Activated CD8-positive, alpha-beta memory T cell treated with anti-CD3 and anti-CD28 coated beads, Interleukin-2, amount 10 ng/mL, durations not matched to agents 7 days and 5 days (primary cell): ENCODE data around the gene KRTAP10-7. TPM values are rescaled to one million over a fixed set of nuclear protein-coding genes. Genes with fewer than 3 reads are reported as not detected.
"Not testable (repeated sequence)": the region's sequence is repeated elsewhere in the genome, so short reads cannot be mapped to it uniquely, and the experiment has no call there.

Experiments
- ATAC-seq: fragments of 150-1000 bp; cut with Tn5 transposase; one replicate; pipeline ENCODE4 v1.10.0; 2021; ENCODE audit warnings: moderate library complexity
- CTCF ChIA-PET: fragments of 350-600 bp; sonication (Branson Sonifier 250); formaldehyde crosslinking; loops from one replicate; lab custom pipeline; 2021; ENCODE audit warnings: antibody characterized with exemption; lab: Charles Lee
- DNase-seq: peaks from one replicate; pipeline ENCODE4 v3.0.0-alpha.2; 2020
- H3K27ac Mint-ChIP-seq: one replicate; pipeline ENCODE4 v1.8.0; 2021; ENCODE audit warnings: mild to moderate bottlenecking, mixed read lengths
- H3K27me3 Mint-ChIP-seq: one replicate; pipeline ENCODE4 v1.8.0; 2021; ENCODE audit warnings: mixed read lengths
- H3K36me3 Mint-ChIP-seq: one replicate; pipeline ENCODE4 v1.8.0; 2021; ENCODE audit warnings: mild to moderate bottlenecking, mixed read lengths
- H3K4me1 Mint-ChIP-seq: one replicate; pipeline ENCODE4 v1.8.0; 2021; ENCODE audit warnings: mixed read lengths
- H3K4me3 Mint-ChIP-seq: one replicate; pipeline ENCODE4 v1.8.0; 2021; ENCODE audit warnings: mild to moderate bottlenecking, moderate library complexity, mixed read lengths
- H3K9me3 Mint-ChIP-seq: one replicate; pipeline ENCODE4 v1.8.0; 2022; ENCODE audit warnings: low read depth, mixed read lengths
- total RNA-seq, 2 experiments: library from RNA; stranded (reverse); gene quantifications; one replicate each; pipeline ENCODE4 v1.2.3, GENCODE V29; 2021

KRTAP10-7 gene
- total RNA-seq, 2 experiments from 2014 or later = not detected

DNA sequence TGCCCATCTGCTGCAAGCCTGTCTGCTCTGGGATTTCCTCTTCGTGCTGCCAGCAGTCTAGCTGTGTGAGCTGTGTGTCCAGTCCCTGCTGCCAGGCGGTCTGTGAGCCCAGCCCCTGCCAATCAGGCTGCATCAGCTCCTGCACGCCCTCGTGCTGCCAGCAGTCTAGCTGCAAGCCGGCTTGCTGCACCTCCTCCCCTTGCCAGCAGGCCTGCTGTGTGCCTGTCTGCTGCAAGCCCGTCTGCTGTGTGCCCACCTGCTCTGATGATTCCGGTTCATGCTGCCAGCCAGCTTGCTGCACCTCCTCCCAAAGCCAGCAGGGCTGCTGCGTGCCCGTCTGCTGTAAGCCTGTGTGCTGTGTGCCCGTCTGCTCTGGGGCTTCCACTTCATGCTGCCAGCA lies 694 bp downstream of the KRTAP10-7 start:
- DNase-seq, H3K9me3 Mint-ChIP-seq, H3K27ac Mint-ChIP-seq, H3K4me1 Mint-ChIP-seq, ATAC-seq, H3K4me3 Mint-ChIP-seq, H3K36me3 Mint-ChIP-seq, CTCF ChIA-PET: not testable (repeated sequence)
- H3K27me3 Mint-ChIP-seq = peaks cover 24% of the 10 kb centered on the region

DNA sequence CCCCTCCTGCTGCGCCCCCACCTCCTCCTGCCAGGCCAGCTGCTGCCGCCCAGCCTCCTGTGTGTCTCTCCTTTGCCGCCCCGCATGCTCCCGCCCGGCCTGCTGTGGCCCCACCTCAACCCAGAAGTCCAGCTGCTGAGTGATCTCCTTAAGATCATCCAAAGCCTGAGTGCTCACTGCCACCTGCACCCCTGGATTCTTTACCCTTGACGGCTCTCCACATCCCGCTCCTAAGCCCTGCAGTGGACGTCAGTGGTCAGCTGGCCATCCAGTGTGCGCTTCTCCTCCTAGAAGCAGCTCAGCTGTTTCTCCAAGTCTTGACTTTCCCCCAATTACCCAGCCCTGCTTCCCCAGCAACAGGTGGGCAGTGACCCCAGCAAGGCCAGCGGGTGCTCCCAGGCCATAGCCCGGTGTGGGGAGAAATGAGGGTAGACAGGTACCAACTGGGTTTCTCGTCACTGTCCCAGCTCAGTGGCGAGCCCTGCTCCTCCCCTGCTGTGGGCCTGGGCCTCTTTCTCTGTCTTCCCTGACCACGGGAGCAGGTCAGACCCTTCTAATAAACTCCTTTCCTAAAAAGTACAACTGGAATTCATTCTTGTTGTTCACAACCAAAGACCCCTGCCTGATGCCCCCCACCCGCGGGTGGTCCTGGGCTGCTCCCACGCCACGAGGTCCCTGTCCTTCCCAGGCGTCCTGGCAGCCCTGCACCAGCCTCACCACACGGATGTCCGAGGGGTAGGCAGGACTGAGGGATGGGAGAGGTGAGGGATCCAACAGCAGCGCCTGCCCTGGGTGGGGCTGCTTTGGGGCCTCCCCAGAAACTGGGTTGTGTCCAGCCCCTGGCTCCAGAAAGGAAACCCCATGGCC lies 1.4 kb downstream of the KRTAP10-7 start:
- H3K27me3 Mint-ChIP-seq = peaks cover 27% of the 10 kb centered on the region
- no peak for ATAC-seq
- no peaks in the 10 kb centered on the region for H3K9me3 Mint-ChIP-seq
- H3K4me1 Mint-ChIP-seq = no peaks in the 10 kb centered on the region
- DNase-seq = no peak
- no peak overlapping the region for H3K4me3 Mint-ChIP-seq
- no peak overlapping the region for H3K27ac Mint-ChIP-seq
- CTCF ChIA-PET = no interaction called here
- no peaks in the 10 kb centered on the region for H3K36me3 Mint-ChIP-seq

DNA sequence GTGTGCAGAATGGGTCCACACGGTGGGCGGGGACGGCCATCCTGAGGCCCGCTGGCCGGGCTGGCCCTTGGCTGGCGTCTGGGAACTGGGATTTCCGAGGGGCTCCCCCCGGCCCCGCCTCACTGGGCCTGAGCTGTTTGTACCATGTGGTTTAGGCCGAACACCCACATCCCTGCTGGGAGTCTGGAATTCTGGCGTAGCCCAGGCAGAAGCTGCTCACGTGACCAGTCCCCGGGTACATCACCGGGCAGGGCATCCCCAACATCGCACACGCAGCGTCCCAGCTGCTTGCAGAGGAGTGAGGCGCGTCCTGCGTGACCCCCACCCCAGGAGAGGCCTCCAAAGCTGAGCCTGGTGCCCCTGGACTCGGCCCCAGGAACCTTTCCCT lies 2.1 kb downstream of the KRTAP10-7 start:
- CTCF ChIA-PET = no interaction called here
- no peak overlapping the region for H3K4me3 Mint-ChIP-seq
- H3K27ac Mint-ChIP-seq = no peak overlapping the region
- H3K4me1 Mint-ChIP-seq = no peaks in the 10 kb centered on the region
- no peak for DNase-seq
- no peak for ATAC-seq
- H3K9me3 Mint-ChIP-seq = no peaks in the 10 kb centered on the region
- peaks cover 24% of the 10 kb centered on the region for H3K27me3 Mint-ChIP-seq
- H3K36me3 Mint-ChIP-seq = no peaks in the 10 kb centered on the region

GRCh38 chr21:44603109-44603875 lies 2.9 kb downstream of the KRTAP10-7 start:
- Mint-ChIP-seq H3K27me3 (peaks cover 26% of the 10 kb centered on the region), H3K4me3 (no peak overlapping the region), H3K36me3 (no peaks in the 10 kb centered on the region), H3K27ac (no peak overlapping the region), H3K9me3 (no peaks in the 10 kb centered on the region), H3K4me1 (no peaks in the 10 kb centered on the region)
- no peak for DNase-seq
- ATAC-seq = no peak
- CTCF ChIA-PET = no interaction called here

DNA sequence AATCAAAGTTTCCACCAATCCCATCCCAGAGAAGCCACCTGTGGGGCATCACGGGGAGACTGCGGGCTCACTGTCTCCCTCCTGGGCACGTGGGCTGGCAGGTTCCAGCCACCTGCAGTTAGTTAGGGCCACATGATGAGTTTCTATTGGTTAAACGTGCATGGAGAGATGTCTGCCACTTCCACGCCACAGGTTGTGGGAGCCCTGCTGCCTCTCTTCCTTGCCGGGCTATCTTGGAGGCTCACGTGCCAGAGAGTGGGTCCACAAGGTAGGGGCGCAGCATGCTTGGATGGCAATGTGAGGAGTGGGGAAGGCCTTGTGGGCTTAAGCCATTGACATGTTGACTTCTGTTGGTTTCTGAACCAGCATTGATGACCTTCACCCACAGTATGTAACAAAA lies 3.5 kb downstream of the KRTAP10-7 start:
- Mint-ChIP-seq H3K4me3 (no peak overlapping the region), H3K4me1 (no peaks in the 10 kb centered on the region), H3K9me3 (peaks cover 1% of the 10 kb centered on the region), H3K36me3 (no peaks in the 10 kb centered on the region), H3K27me3 (peaks cover 27% of the 10 kb centered on the region), H3K27ac (no peak overlapping the region)
- CTCF ChIA-PET = no interaction called here
- ATAC-seq (no peak), DNase-seq (no peak)

- Mint-ChIP-seq H3K27me3 (peaks cover 30% of the 10 kb centered on the region), H3K36me3 (peaks cover 6% of the 10 kb centered on the region), H3K4me3 (no peak overlapping the region), H3K27ac (no peak overlapping the region), H3K4me1 (no peaks in the 10 kb centered on the region), H3K9me3 (peaks cover 13% of the 10 kb centered on the region)
- CTCF ChIA-PET = no interaction called here
- DNase-seq (no peak), ATAC-seq (no peak)
These were observed 6.1 kb downstream of the KRTAP10-7 start for GRCh38 chr21:44606495-44606894.

GRCh38 chr21:44609193-44609592 lies 8.8 kb downstream of the KRTAP10-7 start:
- DNase-seq (no peak), ATAC-seq (no peak)
- Mint-ChIP-seq H3K27ac (no peak overlapping the region), H3K36me3 (peaks cover 6% of the 10 kb centered on the region), H3K4me3 (no peak overlapping the region), H3K4me1 (no peaks in the 10 kb centered on the region), H3K27me3 (peaks cover 23% of the 10 kb centered on the region), H3K9me3 (peaks cover 16% of the 10 kb centered on the region)
- CTCF ChIA-PET = no interaction called here

- DNase-seq, H3K4me3 Mint-ChIP-seq, H3K27ac Mint-ChIP-seq, CTCF ChIA-PET, ATAC-seq, H3K4me1 Mint-ChIP-seq, H3K36me3 Mint-ChIP-seq: not testable (repeated sequence)
- H3K9me3 Mint-ChIP-seq = peaks cover 16% of the 10 kb centered on the region
- H3K27me3 Mint-ChIP-seq = peaks cover 14% of the 10 kb centered on the region
These were observed 9.9 kb downstream of the KRTAP10-7 start for GRCh38 chr21:44610157-44610843.

GRCh38 chr21:44611551-44611950 lies 11.2 kb downstream of the KRTAP10-7 start:
- Mint-ChIP-seq H3K27ac (no peak overlapping the region), H3K9me3 (peaks cover 16% of the 10 kb centered on the region), H3K4me3 (no peak overlapping the region), H3K27me3 (peaks cover 7% of the 10 kb centered on the region), H3K36me3 (peaks cover 6% of the 10 kb centered on the region), H3K4me1 (no peaks in the 10 kb centered on the region)
- CTCF ChIA-PET = interaction anchor here (0.6 kb wide), 1 partner anchor 688 kb away, joined by 3 read pairs; no protein-coding TSS in a partner anchor
- DNase-seq (no peak), ATAC-seq (no peak)

DNA sequence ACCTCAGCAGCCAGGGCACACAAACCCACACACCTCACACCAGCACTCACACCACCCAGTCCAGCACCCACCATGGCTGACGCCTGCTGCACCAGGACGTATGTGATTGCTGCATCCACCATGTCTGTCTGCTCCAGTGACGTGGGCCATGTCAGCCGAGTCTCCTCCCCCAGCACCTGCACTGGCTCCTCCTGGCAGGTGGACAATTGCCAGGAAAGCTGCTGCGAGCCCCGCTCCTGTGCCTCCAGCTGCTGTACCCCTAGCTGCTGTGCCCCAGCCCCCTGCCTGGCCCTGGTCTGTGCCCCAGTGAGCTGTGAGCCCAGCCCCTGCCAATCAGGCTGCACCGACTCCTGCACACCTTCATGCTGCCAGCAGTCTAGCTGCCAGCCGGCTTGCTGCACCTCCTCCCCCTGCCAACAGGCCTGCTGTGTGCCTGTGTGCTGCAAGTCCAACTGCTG lies 11.7 kb downstream of the KRTAP10-7 start, which contains the start of gene KRTAP10-8:
Gene KRTAP10-8, plus strand, starts transcription at position 51 of the 458 bp plus-strand sequence. Its CDS starts 22 bp downstream, at position 73.
- H3K36me3 Mint-ChIP-seq = peaks cover 6% of the 10 kb centered on the region
- no peak within 1 kb of the TSS for H3K4me3 Mint-ChIP-seq
- H3K9me3 Mint-ChIP-seq = peaks cover 16% of the 10 kb centered on the region
- CTCF ChIA-PET = no interaction called here
- H3K27me3 Mint-ChIP-seq = peaks cover 6% of the 10 kb centered on the region
- no peak within 1 kb of the TSS for H3K27ac Mint-ChIP-seq
- DNase-seq (no peak), ATAC-seq (no peak)
- H3K4me1 Mint-ChIP-seq = no peaks in the 10 kb centered on the region

GRCh38 chr21:44612669-44613229 lies 12.4 kb downstream of the KRTAP10-7 start:
- no peak overlapping the region for H3K27ac Mint-ChIP-seq

GRCh38 chr21:44613386-44614155 lies 13.2 kb downstream of the KRTAP10-7 start:
- no peak overlapping the region for H3K27ac Mint-ChIP-seq
- peaks cover 4% of the 10 kb centered on the region for H3K27me3 Mint-ChIP-seq
- no peak for ATAC-seq
- CTCF ChIA-PET = no interaction called here
- peaks cover 16% of the 10 kb centered on the region for H3K9me3 Mint-ChIP-seq
- DNase-seq = no peak
- peaks cover 6% of the 10 kb centered on the region for H3K4me1 Mint-ChIP-seq
- peaks cover 12% of the 10 kb centered on the region for H3K36me3 Mint-ChIP-seq
- no peak overlapping the region for H3K4me3 Mint-ChIP-seq

More at GRCh38 chr21:44612669-44613229, 12.4 kb downstream of the KRTAP10-7 start:
- Mint-ChIP-seq H3K4me3 (no peak overlapping the region), H3K27me3 (peaks cover 6% of the 10 kb centered on the region), H3K9me3 (peaks cover 16% of the 10 kb centered on the region), H3K36me3 (peaks cover 6% of the 10 kb centered on the region), H3K4me1 (no peaks in the 10 kb centered on the region)
- no peak for ATAC-seq
- DNase-seq = no peak
- CTCF ChIA-PET = no interaction called here
